NCI-H69 (cell line): ENCODE results near the gene CORO7.
"Not testable (repeated sequence)": the region's sequence is repeated elsewhere in the genome, so short reads cannot be mapped to it uniquely, and the experiment has no call there.

Experiments used
- DNase-seq: peaks from one replicate; lab custom pipeline; 2025; lab: John Stamatoyannopoulos, UW

CORO7 gene

DNA sequence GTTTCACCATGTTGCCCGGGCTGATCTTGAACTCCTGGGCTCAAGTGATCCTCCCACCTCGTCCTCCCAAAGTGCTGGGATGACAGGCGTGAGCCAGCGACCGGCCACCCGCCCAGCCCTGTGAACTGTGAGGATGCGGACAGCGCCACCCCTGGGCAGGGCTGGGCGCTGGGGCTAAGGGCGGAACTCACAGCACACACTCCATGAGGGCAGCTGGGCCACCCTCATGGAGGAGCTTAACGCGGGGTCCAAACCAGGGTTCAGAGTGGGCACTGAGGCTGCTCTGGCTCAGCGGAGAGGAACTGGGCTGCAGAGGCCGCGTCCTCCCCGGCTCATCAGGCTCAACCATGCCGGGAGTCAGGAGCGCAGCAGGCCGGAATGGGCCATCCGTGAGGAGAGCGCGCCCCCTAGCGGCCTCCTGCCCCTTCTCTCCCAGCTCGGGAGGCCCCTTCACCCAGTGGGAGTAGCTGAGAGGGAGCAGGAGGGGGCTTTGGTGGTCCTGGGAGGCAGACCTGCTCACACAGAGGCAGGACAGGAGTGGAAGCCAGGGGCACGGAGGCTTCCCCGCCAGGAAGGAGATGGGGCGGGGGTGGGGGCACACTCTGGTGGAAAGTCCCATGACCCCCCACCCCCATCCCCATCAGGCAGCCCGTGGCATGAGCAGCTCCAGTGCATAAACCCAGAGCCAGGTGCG, 13.8 kb downstream of the CORO7 start:
- peak; percentile 78 for DNase-seq

DNA sequence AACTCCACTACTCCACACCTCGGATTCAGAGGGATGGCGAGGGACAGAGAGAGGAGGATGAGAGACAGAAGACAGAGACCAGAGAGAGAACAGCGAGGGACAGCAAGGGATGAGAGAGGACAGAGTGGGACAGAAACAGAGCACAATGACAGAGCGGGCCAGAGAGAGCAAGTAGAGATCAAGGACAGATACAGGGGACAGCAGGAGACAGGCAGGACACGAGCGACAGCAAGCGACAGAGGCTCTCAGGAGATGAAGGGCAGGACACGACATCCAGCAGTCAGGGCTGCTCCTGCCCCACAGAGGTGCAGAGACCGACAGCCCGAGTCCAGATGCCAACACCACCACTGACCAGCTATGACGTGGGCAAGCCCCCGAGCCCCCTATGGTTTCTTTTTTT, 14.9 kb downstream of the CORO7 start:
- DNase-seq = no peak

DNA sequence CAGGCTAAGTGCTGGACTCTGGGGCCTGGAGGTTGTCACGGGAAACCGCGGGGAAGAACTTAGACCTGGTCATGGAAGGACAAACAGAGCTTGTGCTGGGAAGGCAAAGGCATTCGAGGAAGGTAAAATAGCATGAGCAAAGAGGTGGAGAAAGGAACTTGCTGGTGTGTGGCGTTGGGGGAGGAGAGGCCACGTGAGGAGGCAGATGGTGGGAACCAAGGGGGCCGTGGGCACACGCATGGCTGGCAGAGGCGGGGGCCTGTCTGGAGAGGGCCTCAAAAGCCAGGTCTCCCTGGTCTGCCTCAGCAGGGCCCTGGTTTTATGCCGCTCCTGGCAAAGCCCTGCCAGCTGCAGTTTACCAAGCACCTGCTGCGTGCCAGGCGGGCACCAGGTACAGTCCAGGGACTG, 15.3 kb downstream of the CORO7 start:
- no peak for DNase-seq

DNA sequence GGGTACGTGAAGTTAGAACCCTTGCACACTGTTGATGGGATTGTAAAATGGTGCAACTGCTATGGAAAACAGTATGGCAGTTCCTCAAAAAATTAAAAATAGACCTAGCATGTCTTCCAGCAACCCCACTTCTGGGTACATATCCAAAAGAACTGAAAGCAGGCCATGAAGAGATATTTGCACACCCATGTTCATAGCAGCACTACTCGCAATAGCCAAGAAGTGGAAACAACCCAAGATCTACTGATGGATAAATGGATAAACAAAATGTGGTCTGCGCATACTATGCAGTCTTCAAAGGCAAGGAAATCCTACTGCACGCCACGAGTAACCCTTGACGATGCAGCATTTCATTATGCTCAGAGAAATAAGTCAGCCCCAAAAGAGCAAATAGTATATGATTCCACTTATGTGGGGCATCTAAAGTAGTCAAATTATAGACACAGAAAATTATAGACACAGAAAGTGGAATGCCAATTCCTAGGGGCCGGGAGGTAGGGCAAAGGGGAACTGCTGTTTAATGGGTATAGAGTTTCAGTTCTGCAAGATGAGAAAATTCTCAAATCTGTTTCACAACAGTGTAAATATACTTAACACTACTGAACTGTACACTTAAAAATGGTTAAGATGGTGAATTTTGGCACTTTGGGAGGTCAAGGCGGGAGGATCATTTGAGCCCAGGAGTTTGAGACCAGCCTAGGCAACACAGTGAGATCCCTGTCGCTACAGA, 17.2 kb downstream of the CORO7 start:
- DNase-seq = no peak

DNA sequence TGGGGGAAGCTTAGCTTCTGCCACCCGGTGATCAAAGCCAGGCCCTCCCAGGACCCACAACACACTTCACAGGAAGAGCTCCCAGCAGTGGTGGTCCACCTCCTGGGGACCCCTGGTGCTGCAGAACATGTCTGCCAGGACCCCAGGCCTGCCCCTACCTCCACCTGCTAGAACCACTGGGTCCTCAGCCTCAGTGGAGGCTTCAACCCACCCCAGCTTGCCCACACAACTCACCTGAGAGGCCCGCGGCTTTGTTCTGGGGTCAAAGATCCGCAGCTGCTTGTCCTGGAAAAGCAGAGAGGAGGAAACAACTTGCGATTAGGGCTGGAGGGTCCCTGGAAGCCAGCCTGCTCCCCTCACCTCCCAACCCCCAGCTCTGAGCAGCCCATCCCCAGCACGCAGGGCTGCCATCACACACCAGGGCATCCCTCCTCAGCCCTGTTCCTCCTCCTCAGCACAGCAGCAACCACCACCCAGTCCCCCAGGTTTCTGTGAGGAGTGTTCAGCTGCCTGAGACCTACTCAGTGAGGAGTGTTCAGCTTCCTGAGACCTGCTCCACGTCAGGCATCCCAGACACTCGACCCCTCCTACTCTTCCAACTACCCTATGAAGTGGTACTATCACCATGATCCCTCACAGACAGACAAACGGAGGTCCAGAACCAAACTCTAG, 21.2 kb downstream of the CORO7 start:
- no peak for DNase-seq

DNA sequence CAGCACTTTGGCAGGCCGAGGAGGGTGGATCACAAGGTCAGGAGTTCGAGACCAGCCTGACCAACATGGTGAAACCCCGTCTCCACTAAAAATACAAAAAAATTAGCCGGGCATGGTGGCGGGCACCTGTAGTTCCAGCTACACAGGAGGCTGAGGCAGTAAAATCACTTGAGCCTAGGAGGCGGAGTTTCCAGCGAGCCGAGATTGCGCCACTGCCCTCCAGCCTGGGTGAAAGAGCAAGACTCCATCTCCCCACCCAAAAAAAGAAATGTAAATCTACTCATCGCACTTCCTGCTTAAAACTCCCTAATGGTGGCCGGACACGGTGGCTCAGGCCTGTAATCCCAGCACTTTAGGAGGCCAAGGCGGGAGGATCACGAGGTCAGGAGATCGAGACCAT, 22.5 kb downstream of the CORO7 start:
- not testable (repeated sequence) for DNase-seq

DNA sequence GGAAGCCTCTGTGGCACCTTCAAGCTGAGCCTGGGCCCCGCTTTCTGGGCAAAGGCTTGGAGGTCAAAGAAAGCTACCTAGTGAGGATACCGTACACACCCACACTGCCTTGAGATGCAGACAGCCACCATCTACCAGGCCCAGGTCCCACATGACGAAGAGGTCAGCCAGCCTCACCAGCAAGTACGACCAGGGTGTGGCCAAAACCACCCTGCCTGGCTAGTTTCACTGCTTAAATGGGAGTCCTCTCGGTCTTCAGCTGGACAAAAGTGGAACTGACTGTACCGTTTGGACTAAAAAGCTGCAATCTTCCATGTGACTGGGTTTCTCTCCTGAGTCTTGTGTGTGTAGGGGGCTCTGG, 23.2 kb downstream of the CORO7 start:
- no peak for DNase-seq

DNA sequence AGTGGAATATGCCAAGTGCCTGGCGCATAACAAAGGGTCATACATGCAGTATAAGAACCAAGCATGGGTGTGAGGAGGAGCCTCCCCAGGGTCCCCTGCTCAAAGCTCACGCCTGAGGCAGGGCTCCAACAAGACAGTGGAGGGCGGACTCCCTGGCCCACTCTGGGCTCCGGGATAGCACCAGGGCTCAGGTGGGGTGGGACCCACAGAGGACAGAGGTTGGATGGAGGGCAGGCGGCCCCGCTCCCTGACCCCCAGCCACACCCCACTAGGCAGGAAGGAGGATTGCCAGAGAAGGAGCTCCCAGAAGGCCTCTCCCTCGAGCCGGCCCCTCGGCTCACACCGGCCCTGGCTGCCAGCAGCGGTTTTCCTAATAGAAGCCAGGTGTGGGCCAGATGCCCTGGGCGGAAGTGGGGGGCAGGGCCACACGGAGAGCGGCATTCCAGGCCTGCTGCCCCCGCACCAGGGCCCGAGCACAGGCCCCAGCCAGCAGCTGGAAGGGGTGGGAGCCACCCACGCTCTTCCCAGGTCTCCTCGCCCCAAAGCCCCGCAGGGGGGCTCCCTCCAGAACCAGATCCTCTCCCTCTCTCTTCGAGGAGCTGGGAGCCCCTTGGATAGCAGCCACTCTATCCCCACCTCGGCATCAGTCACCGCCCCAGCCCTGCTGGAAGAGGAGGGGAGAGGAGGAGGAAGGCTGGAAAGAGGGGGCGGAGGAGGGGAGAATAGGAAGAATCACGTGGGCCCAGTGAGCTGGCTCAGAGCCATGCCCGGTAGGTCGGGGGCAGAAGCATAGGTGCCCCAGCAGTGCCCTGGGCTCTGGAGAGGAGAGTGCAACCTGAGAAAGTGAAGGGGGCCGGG, 23.8 kb downstream of the CORO7 start:
- no peak for DNase-seq

DNA sequence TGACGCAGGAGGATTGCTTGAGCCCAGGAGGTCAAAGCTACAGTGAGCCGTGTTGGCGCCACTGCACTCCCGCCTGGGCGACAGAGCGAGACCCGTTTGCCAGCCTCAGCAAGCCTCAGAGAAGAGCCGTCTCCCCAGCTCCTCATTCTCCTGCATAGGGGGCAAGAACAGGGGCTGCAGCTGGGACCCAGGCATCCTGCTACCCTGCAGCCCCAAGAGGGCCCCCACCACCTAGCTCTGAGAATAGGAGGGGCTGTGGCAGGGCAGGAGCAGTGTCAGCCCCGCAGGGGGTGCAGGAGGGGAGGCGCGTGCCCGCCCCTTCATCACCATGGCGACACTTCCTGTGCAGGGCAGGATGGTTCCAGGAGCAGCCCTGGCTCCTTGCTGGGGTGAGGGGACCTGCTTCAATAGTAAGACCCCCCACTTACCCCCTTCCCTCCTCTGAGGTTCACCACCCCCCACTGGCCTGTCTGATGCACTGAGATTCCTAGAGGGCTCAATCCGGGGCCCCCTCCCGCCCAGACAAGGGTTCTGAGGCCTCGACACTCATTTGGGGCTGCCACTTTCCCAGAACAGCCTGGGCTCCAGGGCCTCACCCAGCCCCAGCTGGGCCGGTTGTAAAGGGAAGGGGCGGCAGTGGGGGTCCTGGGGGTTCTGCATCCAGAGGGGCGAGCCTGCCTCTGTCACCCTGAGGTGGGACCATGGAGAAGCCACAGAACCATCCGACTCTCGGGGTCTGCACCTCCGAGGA, 24.6 kb downstream of the CORO7 start:
- peak; percentile 66 for DNase-seq

DNA sequence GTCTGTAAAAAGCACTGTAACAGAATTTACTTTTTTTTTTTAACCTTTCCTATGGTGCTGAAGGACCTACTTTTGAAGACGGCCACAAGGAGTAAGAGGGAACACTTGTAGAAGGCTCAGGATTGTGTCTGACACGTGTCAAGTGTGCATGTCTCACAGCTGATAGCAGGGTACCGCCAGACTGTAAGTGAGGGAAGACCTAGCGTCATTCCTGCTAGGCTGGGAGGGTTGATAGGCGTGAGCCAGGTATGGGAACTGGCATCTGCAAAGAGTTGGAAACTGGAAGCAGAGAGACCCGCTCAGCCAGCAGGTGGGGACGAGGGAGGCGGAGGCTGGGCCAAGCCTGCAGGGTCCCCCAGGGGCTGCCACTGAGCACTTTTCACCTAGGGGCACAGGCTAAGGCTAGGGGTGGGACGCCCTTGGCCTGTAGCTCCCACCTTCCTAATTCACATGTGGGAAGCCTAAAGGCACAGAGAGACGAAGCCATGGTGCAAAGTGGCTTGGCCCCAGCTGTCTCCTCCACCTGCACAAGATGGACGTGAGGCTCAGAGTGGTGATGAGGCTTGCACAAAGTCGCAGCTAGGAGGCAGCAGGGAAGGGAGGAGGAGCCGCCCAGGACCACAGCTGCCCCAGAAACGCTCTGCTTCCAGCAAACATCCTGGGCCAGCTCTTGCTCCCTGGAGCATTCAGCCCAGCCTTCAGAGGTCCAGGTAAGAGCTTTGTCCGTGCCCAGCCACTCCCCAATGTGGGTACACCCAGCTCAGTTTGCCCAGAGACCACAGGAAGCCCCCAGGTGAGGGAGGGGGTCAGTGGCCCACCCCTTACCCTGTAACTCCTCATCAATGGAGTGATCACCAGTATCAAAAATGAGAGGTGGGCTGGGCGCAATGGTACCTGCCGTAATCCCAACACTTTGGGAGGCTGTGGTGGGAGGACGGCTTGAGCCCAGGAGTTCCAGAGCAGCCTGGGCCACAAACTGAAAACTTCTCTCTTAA, 25.8 kb downstream of the CORO7 start:
- DNase-seq = no peak

DNA sequence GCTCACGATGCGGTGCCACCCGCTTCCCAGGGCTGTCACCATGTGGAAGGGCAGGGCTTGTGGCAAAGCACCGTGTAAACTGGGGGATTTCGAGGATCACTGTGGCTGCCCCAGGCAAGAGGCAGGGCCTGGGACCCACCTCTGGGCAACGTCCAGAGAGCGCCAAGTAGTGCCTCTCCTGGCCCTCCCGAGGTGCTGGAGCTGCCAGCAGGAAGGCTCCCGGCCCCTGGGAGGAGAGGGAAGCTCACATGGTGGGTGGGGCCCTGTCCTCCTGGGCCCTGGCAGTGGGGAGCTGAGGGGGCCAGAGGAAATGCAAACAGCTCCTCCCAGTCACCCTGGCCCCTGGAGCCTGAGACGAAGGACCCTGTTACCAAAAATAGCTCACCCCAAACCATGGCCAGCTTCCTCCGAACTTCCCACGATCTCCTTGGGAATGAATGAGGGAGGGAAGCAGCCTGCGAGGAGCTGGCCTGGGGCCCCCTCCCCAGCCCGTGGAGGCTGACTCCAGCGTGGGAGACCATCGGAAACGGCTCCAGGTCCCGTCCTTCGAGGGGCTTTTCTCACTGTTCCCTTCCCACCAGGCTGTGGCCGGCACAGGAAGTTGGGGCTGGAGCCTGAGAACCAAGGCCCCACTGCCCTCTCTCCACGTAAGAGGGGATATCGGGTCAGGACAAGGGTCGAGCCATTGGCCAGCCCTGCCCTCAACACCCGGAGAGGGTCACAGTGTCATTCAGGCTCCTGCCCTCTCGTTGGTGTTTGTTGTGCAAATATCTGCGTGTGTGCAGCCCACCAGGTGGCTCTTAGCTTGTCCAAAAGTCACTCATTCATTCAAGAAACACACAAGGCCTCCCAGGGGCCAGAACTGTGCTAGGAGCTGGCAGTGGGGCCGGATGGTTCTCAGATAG, 27.1 kb downstream of the CORO7 start:
- DNase-seq = no peak

DNA sequence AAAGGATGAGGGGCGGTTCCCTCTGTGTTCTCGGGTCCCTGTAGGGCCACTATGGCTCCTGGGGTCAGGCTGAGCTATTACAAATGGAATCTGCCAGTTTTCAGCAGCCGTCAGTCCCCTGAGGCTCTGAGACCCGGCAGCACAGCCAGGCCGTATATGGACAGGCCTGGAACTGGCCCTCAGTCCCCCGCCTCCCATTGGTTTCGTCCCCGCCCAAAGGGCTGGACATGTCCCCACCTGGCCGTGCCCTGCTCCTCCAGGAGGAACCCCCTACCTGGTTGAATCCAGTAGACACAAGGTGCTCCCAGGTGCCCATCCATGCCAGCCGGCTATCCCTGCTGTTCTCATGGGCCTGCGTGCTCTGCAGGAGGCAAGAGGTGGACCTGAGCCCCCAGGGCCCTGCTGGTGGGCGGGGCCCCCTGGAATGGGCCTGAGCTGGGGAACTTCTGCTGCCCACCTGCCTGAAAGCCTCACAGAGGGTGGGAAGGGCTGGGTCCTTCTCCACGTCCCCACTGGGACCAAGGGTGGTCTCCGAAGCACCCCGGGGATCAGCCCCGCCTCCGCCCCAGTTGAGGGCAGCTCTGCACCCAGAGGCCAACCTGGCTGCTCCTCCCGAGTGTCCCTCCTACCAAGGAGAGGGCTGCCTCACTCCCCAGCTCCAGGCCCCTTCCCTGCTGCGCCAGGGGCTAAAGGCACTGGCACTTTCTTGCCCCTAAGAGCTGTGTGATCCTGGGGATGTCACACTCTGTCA, 27.9 kb downstream of the CORO7 start:
- DNase-seq = no peak

DNA sequence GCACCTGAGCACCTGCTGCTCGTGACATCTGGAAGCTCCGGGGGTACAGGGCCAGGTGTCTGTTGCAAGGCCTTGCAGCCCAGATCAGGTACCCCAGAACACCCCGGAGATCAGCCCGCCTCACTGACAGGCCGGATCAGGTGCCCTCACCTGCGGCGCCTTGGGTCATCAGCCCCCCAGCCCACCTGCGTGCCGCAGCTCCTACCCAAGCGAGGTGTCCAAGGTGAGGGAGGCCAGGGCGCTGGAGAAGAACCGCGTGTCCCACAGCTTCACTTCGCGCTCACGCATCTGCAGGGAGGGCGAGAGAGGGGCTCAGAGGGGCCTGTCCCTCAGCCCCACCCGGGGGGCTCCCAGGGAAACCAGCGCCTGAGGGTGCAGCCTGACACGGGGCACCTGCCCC, 28.6 kb downstream of the CORO7 start:
- no peak for DNase-seq

DNA sequence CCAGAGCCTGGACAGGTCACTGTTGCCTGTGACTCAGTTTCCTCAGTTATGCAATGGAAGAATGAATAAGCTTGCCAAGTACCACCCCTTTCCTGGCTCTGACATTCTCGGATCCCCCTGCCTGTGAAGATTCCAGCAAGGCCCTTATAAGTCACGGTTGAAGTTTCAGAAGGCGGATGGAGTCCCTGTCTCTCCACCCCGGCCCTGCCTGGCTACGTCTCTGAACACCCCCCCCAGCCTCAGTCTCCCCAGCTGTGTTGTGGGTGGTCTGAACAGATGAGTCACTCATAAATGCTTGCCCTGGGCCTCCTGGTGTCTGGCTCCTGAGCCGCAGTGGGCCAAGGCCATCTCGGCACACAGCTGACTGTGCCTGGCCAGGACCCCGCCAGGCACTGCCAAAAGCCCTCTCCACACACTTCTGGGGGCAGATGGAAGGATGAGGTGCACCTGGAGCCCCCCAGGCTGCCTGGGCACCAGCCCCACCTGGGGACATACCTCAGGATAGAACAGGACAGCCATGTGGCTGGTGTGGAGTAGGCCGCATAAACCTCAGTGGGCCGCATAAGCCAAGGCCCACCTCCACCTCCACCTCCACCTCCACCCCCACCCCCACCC, 29.3 kb downstream of the CORO7 start:
- no peak for DNase-seq

DNA sequence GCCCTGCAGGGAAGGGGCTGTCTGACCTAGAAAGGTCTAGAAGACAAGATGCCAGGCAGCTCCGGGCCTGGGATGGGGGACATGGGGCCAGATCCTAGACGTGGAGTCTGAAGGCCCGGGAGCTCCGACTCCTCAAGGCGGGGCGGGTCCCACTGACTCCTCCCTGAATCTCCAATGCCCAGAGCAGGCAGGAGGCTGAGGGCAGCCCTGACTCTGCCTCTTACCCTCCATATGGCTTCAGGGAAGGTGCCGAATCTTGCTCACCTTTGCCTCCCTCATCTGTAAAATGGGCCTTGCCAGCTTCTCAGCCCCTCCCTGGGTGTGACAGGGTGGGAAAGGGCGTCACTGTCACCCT, 30.0 kb downstream of the CORO7 start:
- DNase-seq = no peak

DNA sequence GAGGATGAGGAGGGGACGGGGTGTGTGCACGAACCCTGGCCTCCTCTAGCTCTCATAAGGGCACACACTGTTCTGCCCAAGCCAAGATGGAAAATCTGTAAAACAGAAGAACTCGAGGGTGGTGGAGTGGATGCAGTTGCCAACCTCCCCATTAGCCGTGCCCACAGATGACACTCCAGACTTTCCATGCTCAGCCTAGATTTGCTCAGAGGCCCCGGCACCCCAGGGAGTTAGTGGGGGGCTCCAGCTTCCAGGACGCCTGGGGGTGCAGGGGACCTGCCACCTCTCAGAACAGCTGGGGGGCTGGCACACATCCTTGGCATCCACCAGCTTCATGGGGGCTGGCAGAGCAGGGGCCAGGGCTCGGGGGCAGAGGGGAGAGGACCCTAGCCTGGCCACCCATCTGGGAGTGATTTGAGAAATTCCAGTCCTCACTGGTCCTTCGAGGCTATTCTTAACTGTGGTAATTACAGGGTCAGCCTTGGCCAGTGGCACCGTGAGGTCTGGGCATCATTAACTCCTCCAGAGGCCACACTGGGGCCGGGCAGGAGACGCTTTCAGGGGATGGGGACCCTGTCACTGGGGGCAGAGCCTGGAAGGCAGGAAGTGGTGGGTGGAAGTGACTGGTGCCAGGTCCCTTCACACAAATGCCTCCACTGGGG, 30.5 kb downstream of the CORO7 start:
- no peak for DNase-seq

DNA sequence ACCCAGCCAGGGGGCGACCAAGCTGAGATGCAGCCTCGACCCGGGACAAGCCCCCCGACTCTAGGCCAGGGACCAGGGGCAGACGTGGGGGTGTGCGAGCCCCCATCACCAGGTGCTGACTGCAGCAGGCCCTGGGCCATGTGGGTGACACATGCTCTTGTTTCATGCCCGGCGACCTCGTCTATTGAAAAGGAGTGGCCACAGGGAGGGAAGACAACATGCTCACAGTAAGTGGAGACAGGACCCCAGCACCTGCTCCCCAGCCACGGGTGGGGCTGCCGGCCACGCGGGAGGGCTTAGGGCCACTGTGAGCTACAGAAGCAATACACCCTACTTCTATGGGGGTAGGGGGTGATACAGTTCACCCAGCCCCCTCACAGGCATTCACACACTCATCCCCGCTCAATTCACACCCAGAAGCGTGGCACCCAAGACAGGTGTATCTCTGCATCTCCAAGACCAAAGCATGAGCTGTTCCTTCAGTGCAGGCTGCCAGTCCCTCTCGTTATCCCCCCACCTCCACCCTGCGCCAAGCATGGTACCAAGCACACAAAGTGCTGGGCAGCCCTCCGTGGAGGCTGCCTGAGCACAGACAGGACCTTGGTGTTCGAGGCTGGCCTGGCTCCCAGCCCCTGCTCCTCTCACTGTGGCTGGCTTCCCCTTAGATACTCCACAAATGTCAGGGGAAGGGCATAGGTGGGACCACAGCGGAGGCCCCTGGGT, 31.2 kb downstream of the CORO7 start:
- DNase-seq = no peak
